ENCODE data around the gene MATN3. TPM values are rescaled to one million over a fixed set of nuclear protein-coding genes. Genes with fewer than 3 reads are reported as not detected.

MATN3 gene
- polyA plus RNA-seq, 1 experiment, result 0.92 TPM

DNA sequence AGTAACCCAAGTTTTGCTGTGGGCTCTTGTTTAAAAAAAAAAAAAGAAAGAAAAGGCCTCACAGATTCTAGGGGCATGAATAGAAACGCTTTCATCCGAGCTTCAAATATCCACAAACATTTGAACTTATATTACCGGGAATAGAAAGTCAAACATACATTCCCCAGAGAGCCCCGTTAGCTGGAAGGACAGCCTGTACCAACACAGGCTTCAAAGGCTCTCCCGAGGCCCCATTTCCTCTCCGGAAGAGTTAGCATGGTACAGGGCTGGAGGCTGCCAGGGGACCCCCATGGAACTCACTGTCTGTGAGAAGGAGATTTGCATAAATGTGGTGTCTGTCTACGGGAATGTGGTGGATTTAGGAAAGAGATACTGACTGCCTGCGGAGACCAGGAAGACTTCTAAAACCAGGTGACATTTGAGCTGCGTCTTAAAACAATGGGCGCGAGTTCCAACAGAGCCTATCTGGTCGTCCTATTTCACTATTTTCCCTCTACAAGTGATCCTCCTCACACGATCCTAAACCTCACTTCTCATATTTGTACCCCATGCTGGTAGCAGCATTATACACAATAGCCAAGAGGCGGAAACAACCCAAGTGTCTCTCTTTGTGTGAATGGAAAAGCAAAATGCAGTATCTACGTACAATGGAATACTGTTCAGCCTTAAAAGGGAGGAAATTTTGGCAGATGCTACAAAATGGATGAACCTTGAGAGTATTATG lies 820 bp upstream of the MATN3 start:
- H3K27me3 ChIP-seq (ENCODE audit: control insufficient read depth, insufficient read depth, low read length), result peaks cover 6% of the 10 kb centered on the region
- no peak overlapping the region; the same call in 1 of the 2 replicates for H3K4me3 ChIP-seq (ENCODE audit: low read depth, low read length)
- DNase-seq (ENCODE audit: low read depth), result no peak
- no peaks in the 10 kb centered on the region for H3K36me3 ChIP-seq (ENCODE audit: control insufficient read depth, insufficient read depth, low read length)
- ChIA-PET CTCF (interaction anchor here (0.7 to 6.2 kb wide), 14 partner anchors 10 to 90 kb away, joined by 3 to 157 read pairs (median 13); no protein-coding TSS in a partner anchor), POLR2A (no interaction called here)
- TF ChIP-seq, protein P1, sequence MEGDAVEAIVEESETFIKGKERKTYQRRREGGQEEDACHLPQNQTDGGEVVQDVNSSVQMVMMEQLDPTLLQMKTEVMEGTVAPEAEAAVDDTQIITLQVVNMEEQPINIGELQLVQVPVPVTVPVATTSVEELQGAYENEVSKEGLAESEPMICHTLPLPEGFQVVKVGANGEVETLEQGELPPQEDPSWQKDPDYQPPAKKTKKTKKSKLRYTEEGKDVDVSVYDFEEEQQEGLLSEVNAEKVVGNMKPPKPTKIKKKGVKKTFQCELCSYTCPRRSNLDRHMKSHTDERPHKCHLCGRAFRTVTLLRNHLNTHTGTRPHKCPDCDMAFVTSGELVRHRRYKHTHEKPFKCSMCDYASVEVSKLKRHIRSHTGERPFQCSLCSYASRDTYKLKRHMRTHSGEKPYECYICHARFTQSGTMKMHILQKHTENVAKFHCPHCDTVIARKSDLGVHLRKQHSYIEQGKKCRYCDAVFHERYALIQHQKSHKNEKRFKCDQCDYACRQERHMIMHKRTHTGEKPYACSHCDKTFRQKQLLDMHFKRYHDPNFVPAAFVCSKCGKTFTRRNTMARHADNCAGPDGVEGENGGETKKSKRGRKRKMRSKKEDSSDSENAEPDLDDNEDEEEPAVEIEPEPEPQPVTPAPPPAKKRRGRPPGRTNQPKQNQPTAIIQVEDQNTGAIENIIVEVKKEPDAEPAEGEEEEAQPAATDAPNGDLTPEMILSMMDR (IDR thresholded peaks at IDR 0.05; ENCODE audit: insufficient read depth, low read depth, low read length), result no peak

DNA sequence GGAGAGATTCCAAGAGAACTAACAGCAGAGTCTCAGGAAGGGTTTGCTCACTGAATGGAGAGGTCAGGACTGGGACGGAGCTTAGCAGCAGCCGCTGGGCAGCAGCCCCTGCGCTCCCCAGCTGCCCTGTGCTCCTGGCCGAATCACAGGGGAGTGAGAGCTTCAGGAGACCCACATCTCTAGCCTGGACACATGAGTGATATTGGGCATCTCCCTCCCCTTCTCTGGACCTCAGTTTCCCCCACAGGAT lies 511 bp downstream of the MATN3 start:
- TF ChIP-seq, protein P1 (IDR thresholded peaks at IDR 0.05; ENCODE audit: insufficient read depth, low read depth, low read length), result no peak
- peaks cover 6% of the 10 kb centered on the region for H3K27me3 ChIP-seq (ENCODE audit: control insufficient read depth, insufficient read depth, low read length)
- ChIA-PET POLR2A (no interaction called here), CTCF (interaction anchor here (0.7 to 2.7 kb wide), 6 partner anchors 10 to 86 kb away, joined by 3 to 13 read pairs (median 5); no protein-coding TSS in a partner anchor)
- peak overlapping the region; percentile 50 for H3K4me3 ChIP-seq (ENCODE audit: low read depth, low read length)
- no peak for DNase-seq (ENCODE audit: low read depth)
- no peaks in the 10 kb centered on the region for H3K36me3 ChIP-seq (ENCODE audit: control insufficient read depth, insufficient read depth, low read length)

DNA sequence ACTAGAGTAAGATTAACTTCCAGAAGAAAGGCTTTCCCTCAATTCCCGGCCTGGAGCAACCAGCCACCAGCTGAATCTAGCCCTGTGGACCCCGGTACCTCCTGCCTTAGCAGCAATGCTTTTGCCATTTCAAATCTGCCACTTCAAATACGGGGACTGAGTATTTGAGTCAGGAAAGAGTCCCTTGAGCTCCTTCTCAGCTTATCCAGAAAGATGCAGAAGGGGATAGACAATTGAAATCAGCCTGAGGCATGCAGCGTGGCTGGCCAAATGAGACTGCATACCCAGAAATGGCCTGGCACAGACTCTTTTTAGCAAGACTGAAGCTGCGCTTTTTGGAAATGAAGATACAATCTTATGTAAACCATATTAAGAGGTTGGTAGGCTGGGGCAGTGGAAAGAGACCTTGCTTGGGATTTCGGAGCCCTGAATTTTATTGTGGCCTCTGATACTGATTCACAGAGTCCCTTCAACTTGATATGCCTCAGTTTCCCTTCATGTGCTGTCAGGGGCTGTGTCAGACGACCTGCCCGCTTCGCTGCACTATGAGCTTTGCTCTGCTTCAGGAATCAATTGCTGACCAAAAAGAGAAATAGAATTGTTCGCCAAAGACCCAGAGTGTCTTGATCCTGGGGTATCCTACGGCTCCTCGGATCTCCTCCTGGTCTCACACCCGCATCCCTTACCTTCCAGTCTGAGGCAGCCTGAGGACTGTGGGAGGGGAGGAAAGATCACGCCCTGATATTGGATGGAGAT lies 1.0 kb downstream of the MATN3 start:
- TF ChIP-seq, protein P1 (IDR thresholded peaks at IDR 0.05; ENCODE audit: insufficient read depth, low read depth, low read length), result no peak
- no peaks in the 10 kb centered on the region for H3K36me3 ChIP-seq (ENCODE audit: control insufficient read depth, insufficient read depth, low read length)
- no peak for DNase-seq (ENCODE audit: low read depth)
- ChIA-PET POLR2A (no interaction called here), CTCF (interaction anchor here (0.7 to 2.7 kb wide), 7 partner anchors 9 to 87 kb away, joined by 3 to 13 read pairs (median 4); no protein-coding TSS in a partner anchor)
- peaks cover 6% of the 10 kb centered on the region for H3K27me3 ChIP-seq (ENCODE audit: control insufficient read depth, insufficient read depth, low read length)
- no peak overlapping the region for H3K4me3 ChIP-seq (ENCODE audit: low read depth, low read length)

DNA sequence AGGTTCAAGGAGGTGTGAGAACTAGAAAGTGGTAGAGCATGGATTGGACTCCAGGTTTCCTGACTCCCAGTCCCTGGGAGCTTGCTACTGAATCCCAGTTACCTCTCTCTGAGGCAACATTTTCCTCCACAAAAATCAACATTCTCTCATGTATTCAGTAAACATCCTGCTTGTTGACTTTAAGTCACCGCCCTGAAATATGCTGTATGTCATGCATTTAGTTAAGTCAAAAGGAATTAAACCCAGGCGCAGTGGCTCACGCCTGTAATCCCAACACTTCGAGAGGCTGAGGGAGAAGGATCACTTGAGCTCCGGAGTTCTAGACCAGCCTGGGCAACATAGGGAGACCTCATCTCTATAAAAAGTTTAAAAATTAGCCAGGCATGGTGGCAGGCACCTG lies 3.8 kb downstream of the MATN3 start:
- CTCF ChIA-PET, result no interaction called here
- Histone ChIP-seq H3K27me3 (ENCODE audit: control insufficient read depth, insufficient read depth, low read length) (peaks cover 6% of the 10 kb centered on the region), H3K4me3 (ENCODE audit: low read depth, low read length) (no peak overlapping the region), H3K36me3 (ENCODE audit: control insufficient read depth, insufficient read depth, low read length) (no peaks in the 10 kb centered on the region)
- no peak for DNase-seq (ENCODE audit: low read depth)
- POLR2A ChIA-PET, result no interaction called here
- TF ChIP-seq, protein P1 (IDR thresholded peaks at IDR 0.05; ENCODE audit: insufficient read depth, low read depth, low read length), result no peak

DNA sequence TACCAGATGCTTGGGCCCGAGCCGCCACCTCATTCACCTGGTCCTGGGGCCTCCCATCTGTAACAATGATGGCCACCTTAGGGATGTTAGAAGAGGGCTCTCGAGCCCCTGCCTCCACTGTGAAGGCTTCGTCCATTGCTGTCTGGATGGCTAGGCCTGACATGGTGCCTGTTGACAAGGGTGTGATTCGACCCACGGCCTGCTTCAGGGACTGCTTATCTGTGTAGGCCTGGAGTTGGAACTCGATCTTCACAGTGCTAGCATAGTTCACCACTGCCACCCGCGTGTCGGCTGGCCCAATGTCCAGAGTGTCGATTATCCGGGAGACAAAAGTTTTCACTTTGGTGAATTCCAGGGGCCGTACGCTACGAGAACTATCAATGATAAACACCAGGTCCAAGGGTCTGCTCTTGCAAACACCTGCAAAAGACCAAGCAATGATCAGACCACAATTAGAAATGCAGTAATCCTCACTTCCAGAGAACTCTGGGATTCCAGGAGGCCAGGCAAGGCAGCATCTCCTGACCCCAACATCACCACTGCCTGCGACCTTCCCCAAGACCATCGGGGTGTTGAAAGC lies 6.5 kb downstream of the MATN3 start:
- Histone ChIP-seq H3K36me3 (ENCODE audit: control insufficient read depth, insufficient read depth, low read length) (no peaks in the 10 kb centered on the region), H3K4me3 (ENCODE audit: low read depth, low read length) (no peak overlapping the region), H3K27me3 (ENCODE audit: control insufficient read depth, insufficient read depth, low read length) (peaks cover 2% of the 10 kb centered on the region)
- POLR2A ChIA-PET, result no interaction called here
- TF ChIP-seq, protein P1 (IDR thresholded peaks at IDR 0.05; ENCODE audit: insufficient read depth, low read depth, low read length), result no peak
- CTCF ChIA-PET, result no interaction called here
- DNase-seq (ENCODE audit: low read depth), result no peak

Data from BJ (cell line).